ENCODE data around the gene MEGF6.

The MEGF6 gene

GRCh38 chr1:3474421-3474820 is 136.9 kb downstream of the MEGF6 start:
- no peak overlapping the region for H3K27ac ChIP-seq (ENCODE audit: insufficient read depth, low read depth, low read length, poor library complexity, severe bottlenecking)
- H3K27me3 ChIP-seq (ENCODE audit: control insufficient read depth, insufficient read depth, low read length, poor library complexity, severe bottlenecking), result no peaks in the 10 kb centered on the region
- H3K4me1 ChIP-seq (ENCODE audit: control insufficient read depth, insufficient read depth, low read length), result peaks cover 21% of the 10 kb centered on the region
- WGBS, 2 experiments, result 83 to 85% methylated on average over 10 of the region's 10 CpGs
- H3K9me3 ChIP-seq (ENCODE audit: control insufficient read depth, low read length), result no peaks in the 10 kb centered on the region
- no peak overlapping the region for H3K4me3 ChIP-seq (ENCODE audit: insufficient read depth, low read depth, low read length)
- no peaks in the 10 kb centered on the region for H3K36me3 ChIP-seq (ENCODE audit: control insufficient read depth, insufficient read depth, low read length)

- WGBS, 2 experiments, result 93 to 95% methylated on average over 8 of the region's 8 CpGs
Observed at GRCh38 chr1:3474016-3474415, 137.3 kb downstream of the MEGF6 start.

DNA sequence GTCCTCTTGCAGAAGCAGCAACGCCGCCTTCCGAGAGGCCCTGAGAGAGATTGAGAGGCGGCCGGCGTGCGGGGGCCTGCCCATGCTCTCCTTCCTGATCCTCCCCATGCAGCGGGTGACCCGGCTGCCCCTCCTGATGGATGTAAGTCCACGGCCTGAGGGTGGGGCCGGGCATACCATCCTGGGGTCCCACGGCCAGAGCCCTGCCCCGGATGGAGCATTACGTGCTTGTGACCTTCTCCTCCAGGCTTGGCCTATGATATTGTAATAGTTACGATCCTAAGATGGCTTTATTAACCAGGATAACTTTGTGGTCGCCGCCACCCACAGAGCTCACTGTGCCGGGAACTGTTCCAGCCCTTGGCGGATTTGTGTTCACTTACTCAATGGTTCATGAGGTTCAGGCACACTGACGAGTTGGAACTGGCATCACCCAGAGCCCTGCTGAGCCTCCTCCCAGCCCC is 137.9 kb downstream of the MEGF6 start:
- Histone ChIP-seq H3K4me3 (ENCODE audit: insufficient read depth, low read depth, low read length) (no peak overlapping the region), H3K9me3 (ENCODE audit: control insufficient read depth, low read length) (no peaks in the 10 kb centered on the region), H3K27me3 (ENCODE audit: control insufficient read depth, insufficient read depth, low read length, poor library complexity, severe bottlenecking) (no peaks in the 10 kb centered on the region), H3K4me1 (ENCODE audit: control insufficient read depth, insufficient read depth, low read length) (peaks cover 21% of the 10 kb centered on the region), H3K36me3 (ENCODE audit: control insufficient read depth, insufficient read depth, low read length) (no peaks in the 10 kb centered on the region), H3K27ac (ENCODE audit: insufficient read depth, low read depth, low read length, poor library complexity, severe bottlenecking) (no peak overlapping the region)
- WGBS, 2 experiments, result 93 to 96% methylated on average over 20 of the region's 20 CpGs

More at GRCh38 chr1:3474016-3474415, 137.3 kb downstream of the MEGF6 start:
- no peak overlapping the region for H3K4me3 ChIP-seq (ENCODE audit: insufficient read depth, low read depth, low read length)
- peaks cover 21% of the 10 kb centered on the region for H3K4me1 ChIP-seq (ENCODE audit: control insufficient read depth, insufficient read depth, low read length)
- no peak overlapping the region for H3K27ac ChIP-seq (ENCODE audit: insufficient read depth, low read depth, low read length, poor library complexity, severe bottlenecking)
- H3K9me3 ChIP-seq (ENCODE audit: control insufficient read depth, low read length), result no peaks in the 10 kb centered on the region
- H3K27me3 ChIP-seq (ENCODE audit: control insufficient read depth, insufficient read depth, low read length, poor library complexity, severe bottlenecking), result no peaks in the 10 kb centered on the region
- no peaks in the 10 kb centered on the region for H3K36me3 ChIP-seq (ENCODE audit: control insufficient read depth, insufficient read depth, low read length)

DNA sequence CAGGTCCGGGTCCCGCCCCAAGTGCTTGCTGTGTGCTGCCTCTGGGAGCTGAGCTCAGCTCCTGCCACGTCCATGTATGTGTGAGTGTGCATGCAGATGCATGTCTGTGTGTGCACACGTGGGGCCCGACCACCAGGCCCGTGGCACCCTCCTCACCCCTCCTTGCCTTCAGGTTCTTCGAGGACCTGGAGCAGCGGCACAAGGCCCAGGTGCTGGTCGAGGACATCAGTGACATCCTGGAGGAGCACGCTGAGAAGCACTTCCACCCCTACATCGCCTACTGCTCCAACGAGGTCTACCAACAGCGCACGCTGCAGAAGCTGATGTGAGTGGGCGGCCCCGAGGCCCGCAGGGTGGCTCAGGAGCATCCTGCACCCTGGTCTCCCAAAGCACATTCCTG is 138.4 kb downstream of the MEGF6 start:
- no peaks in the 10 kb centered on the region for H3K27me3 ChIP-seq (ENCODE audit: control insufficient read depth, insufficient read depth, low read length, poor library complexity, severe bottlenecking)
- H3K4me1 ChIP-seq (ENCODE audit: control insufficient read depth, insufficient read depth, low read length), result peaks cover 21% of the 10 kb centered on the region
- WGBS, 2 experiments, result 95% methylated on average over 17 of the region's 17 CpGs
- H3K9me3 ChIP-seq (ENCODE audit: control insufficient read depth, low read length), result no peaks in the 10 kb centered on the region
- no peaks in the 10 kb centered on the region for H3K36me3 ChIP-seq (ENCODE audit: control insufficient read depth, insufficient read depth, low read length)
- no peak overlapping the region for H3K27ac ChIP-seq (ENCODE audit: insufficient read depth, low read depth, low read length, poor library complexity, severe bottlenecking)
- H3K4me3 ChIP-seq (ENCODE audit: insufficient read depth, low read depth, low read length), result no peak overlapping the region

GRCh38 chr1:3472088-3472850 is 139.0 kb downstream of the MEGF6 start:
- 86 to 87% methylated on average over 25 of the region's 25 CpGs for WGBS, 2 experiments
- Histone ChIP-seq H3K36me3 (ENCODE audit: control insufficient read depth, insufficient read depth, low read length) (no peaks in the 10 kb centered on the region), H3K27ac (ENCODE audit: insufficient read depth, low read depth, low read length, poor library complexity, severe bottlenecking) (no peak overlapping the region), H3K27me3 (ENCODE audit: control insufficient read depth, insufficient read depth, low read length, poor library complexity, severe bottlenecking) (no peaks in the 10 kb centered on the region), H3K9me3 (ENCODE audit: control insufficient read depth, low read length) (no peaks in the 10 kb centered on the region), H3K4me3 (ENCODE audit: insufficient read depth, low read depth, low read length) (no peak overlapping the region), H3K4me1 (ENCODE audit: control insufficient read depth, insufficient read depth, low read length) (peaks cover 21% of the 10 kb centered on the region)

DNA sequence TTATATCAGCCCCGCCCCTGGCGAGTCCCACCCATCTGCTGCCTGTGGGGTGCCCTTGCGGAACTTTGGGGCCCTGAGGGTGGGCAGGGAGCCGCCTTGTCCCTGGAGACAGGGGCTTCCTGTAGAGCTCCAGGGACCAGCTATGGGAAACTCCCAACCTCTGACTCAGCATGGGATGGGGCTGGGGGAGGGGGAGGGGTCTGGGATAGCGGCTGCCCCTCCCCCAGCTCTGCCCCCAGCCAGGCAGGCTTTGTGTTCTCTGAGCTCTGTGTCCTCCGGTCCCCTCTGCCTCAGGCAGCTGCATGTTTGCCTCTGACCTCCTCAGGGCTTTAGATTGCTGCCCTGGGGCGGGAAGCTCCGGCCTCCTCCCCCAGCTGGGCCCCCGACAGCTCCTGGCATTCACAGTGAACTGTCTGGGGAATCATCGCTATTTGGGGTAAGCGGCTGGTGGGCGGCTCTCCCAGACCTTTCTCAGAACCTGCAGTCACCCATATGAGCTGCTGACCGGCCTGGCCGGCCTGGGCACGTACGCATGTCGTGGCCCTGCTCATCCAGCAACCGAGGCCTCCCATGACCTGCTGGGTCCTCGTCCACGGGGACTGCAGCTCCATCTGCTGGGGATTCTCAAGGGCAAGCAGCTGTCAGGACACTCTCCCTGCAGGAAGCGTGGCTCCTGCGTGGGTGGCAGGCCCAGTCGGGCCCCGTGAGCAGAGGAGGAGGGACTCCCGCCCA is 139.8 kb downstream of the MEGF6 start:
- Histone ChIP-seq H3K27me3 (ENCODE audit: control insufficient read depth, insufficient read depth, low read length, poor library complexity, severe bottlenecking) (no peaks in the 10 kb centered on the region), H3K9me3 (ENCODE audit: control insufficient read depth, low read length) (no peaks in the 10 kb centered on the region), H3K27ac (ENCODE audit: insufficient read depth, low read depth, low read length, poor library complexity, severe bottlenecking) (peak overlapping the region; percentile 90), H3K36me3 (ENCODE audit: control insufficient read depth, insufficient read depth, low read length) (no peaks in the 10 kb centered on the region), H3K4me3 (ENCODE audit: insufficient read depth, low read depth, low read length) (no peak overlapping the region), H3K4me1 (ENCODE audit: control insufficient read depth, insufficient read depth, low read length) (peaks cover 21% of the 10 kb centered on the region)
- 13 to 14% methylated on average over 25 of the region's 25 CpGs for WGBS, 2 experiments

DNA sequence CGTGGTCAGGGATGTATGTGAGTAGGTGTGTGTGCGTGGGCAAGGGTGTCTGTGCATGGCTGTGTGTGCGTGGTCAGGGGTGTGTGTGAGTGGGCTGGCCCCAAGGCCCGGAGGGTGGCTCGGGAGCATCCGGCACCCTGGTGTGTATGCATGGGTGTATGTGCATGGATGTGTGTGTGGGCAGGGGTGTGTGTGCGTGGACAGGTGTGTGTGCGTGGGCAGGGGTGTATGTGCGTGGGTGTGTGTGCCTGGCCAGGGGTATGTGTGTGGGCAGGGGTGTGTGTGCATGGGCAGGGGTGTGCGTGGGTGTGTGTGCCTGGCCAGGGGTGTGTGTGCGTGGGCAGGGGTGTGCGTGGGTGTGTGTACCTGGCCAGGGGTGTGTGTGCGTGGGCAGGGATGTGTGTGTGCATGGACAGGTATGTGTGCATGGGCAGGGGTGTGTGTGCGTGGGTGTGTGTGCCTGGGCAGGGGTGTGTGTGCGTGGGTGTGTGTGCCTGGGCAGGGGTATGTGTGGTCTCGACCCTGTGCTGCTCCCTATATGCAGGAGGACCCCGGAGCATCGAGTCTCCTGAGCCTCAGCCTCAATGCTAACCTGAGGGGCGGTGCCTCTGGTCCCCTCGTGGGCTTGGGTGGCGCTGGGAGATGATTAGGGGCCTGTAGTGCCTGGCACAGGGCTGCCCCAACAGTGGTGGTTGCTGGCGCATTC is 140.5 kb downstream of the MEGF6 start:
- Histone ChIP-seq H3K27ac (ENCODE audit: insufficient read depth, low read depth, low read length, poor library complexity, severe bottlenecking) (peak overlapping the region; percentile 90), H3K27me3 (ENCODE audit: control insufficient read depth, insufficient read depth, low read length, poor library complexity, severe bottlenecking) (no peaks in the 10 kb centered on the region), H3K4me3 (ENCODE audit: insufficient read depth, low read depth, low read length) (no peak overlapping the region), H3K9me3 (ENCODE audit: control insufficient read depth, low read length) (no peaks in the 10 kb centered on the region), H3K4me1 (ENCODE audit: control insufficient read depth, insufficient read depth, low read length) (peaks cover 21% of the 10 kb centered on the region), H3K36me3 (ENCODE audit: control insufficient read depth, insufficient read depth, low read length) (no peaks in the 10 kb centered on the region)
- WGBS, 2 experiments, result 80 to 83% methylated on average over 22 of the region's 22 CpGs

GRCh38 chr1:3469849-3470649 is 141.3 kb downstream of the MEGF6 start:
- H3K36me3 ChIP-seq (ENCODE audit: control insufficient read depth, insufficient read depth, low read length), result no peaks in the 10 kb centered on the region
- peaks cover 21% of the 10 kb centered on the region for H3K4me1 ChIP-seq (ENCODE audit: control insufficient read depth, insufficient read depth, low read length)
- H3K9me3 ChIP-seq (ENCODE audit: control insufficient read depth, low read length), result no peaks in the 10 kb centered on the region
- H3K27ac ChIP-seq (ENCODE audit: insufficient read depth, low read depth, low read length, poor library complexity, severe bottlenecking), result no peak overlapping the region
- no peaks in the 10 kb centered on the region for H3K27me3 ChIP-seq (ENCODE audit: control insufficient read depth, insufficient read depth, low read length, poor library complexity, severe bottlenecking)
- WGBS, 2 experiments, result 95 to 96% methylated on average over 17 of the region's 17 CpGs
- H3K4me3 ChIP-seq (ENCODE audit: insufficient read depth, low read depth, low read length), result no peak overlapping the region

DNA sequence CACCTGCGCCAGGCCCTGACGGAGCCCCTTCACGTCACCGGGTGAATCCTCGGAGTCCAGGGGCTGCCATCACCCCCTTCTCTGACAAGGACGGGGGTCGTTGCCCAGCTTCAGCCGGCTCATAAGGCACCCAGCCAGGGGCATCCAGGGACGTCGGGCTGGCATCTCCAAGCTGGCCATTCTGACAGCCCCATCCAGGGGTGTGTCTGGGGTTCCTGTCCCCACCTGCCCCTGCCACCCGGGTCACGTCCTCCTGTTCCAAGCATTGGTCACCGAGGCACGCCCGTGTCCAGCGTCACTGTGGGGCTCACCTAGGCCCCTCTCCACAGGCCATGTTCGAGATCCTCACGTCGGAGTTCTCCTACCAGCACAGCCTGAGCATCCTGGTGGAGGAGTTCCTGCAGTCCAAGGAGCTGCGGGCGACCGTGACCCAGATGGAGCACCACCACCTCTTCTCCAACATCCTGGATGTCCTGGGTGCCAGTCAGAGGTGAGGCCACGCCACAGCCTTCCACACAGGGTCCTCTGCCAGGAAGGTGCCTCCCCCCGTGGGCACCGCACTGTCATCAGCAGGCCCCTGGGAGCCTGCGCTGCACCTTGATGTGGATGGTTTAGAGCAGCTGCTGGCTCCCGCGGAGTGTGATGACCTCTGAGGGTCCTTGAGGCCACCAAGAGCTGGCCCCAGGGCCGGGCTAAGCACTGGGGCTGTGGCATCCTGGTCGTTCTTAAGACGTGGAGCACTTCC is 142.0 kb downstream of the MEGF6 start:
- H3K4me3 ChIP-seq (ENCODE audit: insufficient read depth, low read depth, low read length), result no peak overlapping the region
- no peaks in the 10 kb centered on the region for H3K36me3 ChIP-seq (ENCODE audit: control insufficient read depth, insufficient read depth, low read length)
- no peaks in the 10 kb centered on the region for H3K9me3 ChIP-seq (ENCODE audit: control insufficient read depth, low read length)
- peaks cover 21% of the 10 kb centered on the region for H3K4me1 ChIP-seq (ENCODE audit: control insufficient read depth, insufficient read depth, low read length)
- no peak overlapping the region for H3K27ac ChIP-seq (ENCODE audit: insufficient read depth, low read depth, low read length, poor library complexity, severe bottlenecking)
- H3K27me3 ChIP-seq (ENCODE audit: control insufficient read depth, insufficient read depth, low read length, poor library complexity, severe bottlenecking), result no peaks in the 10 kb centered on the region
- WGBS, 2 experiments, result 94 to 96% methylated on average over 31 of the region's 31 CpGs

All from ectodermal cell (in vitro differentiated cells).